Embryonic facial prominence (tissue), 1 donor: ENCODE data around the gene S100A14.
A peak's percentile ranks its signal among the peaks of the same experiment; 100 is the strongest.
"Not testable (repeated sequence)": the region's sequence is repeated elsewhere in the genome, so short reads cannot be mapped to it uniquely, and the experiment has no call there.

Experiments used
- DNase-seq: peaks from one replicate; pipeline ENCODE4 v3.0.0-alpha.2; 2016; ENCODE audit errors: extremely low spot score

S100A14 gene

DNA sequence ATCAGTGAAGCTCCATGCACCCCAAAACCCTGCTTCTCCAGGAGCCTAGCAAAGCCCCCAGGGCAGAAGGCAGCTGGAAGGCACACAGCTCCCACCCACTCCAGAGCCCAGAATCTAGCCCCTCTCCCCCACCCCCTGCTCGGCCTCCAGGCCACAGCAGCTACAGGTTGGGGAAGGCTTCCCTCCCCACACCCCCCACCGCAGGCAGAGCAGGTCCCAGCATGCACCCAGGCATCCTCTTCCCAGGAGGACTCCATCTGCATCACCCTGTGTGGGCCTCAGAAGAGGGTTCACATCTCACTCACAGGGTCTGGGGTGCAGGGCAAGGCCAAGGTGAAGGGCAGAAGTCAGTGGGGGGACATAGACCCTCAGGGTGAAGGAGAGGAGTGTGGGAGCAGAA lies 719 bp downstream of the S100A14 start:
- peak; percentile 3 for DNase-seq

DNA sequence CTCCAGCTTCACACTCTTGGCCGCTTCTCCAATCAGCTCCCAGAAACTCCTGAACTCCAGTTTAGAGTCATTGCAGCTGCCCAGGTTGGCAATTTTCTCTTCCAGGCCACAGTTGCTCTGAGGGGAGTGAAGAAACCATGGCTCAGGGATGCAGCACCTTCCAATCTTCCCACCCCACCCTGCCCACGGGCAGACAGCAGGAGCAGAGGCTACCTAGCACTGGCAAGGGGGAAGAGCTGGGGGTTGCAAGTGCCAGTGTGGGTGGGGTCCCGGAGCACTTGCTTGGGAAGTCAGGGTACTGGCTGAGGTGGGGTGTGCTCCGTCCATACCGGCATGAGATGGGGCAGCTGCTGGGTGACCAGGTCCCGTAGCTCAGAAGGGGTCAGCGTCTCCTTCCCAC lies 1.2 kb downstream of the S100A14 start:
- DNase-seq: no peak

DNA sequence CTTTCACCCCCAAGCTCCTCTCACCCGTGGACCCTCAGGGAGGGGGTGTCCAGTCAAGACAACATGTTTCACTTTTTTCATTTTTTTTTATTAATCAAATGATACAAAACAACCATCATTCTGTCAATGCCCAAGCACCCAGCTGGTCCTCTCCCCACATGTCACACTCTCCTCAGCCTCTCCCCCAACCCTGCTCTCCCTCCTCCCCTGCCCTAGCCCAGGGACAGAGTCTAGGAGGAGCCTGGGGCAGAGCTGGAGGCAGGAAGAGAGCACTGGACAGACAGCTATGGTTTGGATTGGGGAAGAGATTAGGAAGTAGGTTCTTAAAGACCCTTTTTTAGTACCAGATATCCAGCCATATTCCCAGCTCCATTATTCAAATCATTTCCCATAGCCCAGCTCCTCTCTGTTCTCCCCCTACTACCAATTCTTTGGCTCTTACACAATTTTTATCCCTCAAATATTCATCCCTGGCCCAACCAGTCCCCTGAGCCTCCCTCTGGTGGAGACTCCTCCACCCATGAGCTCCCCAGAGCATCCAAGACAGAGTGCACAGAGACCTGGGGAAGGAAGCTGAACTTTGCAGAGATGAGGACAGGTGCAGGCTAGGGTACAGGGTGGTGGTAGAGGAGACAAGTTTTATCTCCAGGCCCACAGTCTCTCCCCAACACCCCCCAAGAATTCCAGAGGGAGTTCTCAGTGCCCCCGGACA lies 1.8 kb downstream of the S100A14 start:
- DNase-seq: no peak

DNA sequence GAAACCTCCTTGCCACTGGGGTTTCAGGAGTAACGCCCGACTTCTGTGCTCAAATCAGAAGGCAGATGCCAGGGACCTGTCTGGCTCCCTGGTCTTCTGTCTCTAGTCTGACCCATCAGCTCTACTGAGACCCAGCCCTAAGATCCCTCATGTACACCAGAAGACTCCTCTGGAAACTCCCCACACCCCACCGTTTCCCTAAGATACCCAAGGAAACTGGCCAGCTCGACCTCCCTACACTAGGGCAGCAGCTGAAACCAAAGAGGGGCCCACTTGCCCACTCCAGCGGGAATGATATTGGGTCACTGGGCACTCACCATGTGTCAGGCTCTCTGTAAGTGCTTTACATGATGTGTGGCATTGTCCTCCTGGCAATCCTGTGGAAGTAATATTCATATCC lies 2.7 kb downstream of the S100A14 start:
- no peak for DNase-seq

DNA sequence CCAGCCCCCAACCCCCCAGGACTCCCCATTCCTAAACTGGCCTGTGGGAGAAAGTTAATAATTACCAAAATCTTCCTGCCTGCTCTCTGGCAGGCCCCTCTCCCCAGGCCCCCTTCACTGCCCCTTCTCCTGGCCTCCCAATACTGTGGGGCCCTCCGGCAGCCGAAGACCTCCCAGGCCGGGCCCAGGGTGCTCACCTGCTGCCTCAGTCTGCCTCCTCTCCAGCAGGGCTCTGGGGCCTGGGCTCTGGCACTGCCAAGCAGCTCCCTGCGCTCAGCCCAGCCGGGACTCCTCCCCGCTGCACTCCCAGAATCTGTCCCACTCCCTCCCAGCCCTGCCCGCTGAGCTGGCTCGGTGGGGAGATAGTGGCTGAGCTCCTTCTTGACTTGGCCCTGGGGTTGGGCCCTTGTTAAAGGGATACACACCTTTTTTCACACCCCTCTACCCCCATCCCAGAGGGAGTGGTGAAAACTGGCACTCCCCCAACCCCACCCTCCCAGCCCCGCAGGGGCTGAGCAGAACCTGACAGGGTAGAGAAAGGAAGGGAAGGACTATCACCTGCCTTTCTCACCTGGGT lies 3.3 kb downstream of the S100A14 start, which contains the start of gene S100A16:
Gene S100A16, minus strand, starts transcription at position 383 of the 577 bp plus-strand sequence. CDS start 4,986 bp downstream, outside the sequence.
- peak; percentile 37 for DNase-seq

DNA sequence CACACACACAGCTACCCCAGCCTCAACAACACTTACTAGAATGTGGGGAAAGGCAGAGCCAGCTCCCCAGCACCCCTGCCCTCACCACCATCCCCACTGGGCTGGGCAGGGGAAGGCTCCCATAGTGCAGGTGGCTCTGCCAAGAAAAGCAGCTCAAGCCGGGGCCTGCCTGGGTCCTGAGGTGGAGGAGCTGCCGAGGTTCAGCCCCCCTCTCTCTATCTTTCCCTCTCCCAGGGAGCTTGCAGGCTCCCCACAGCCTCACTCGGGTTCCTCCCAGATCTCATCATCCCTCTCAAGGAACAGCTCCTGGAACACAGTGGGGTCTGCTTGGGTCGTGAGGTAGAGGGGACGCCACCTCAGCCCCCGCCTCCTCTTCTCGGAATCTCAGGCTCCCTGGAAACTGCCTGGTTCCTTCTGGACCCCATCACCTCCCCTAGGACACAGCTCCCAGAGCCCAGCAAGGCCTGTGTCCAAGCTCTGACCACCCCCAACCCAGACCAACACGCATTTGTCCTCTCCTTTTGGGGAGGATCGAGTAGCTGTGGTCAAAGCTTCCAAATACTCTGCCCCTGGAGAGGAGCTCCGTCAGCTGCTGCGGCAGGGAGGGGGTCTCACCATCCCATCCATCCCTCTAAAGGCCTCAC lies 3.9 kb downstream of the S100A14 start:
- peak; percentile 5 for DNase-seq

DNA sequence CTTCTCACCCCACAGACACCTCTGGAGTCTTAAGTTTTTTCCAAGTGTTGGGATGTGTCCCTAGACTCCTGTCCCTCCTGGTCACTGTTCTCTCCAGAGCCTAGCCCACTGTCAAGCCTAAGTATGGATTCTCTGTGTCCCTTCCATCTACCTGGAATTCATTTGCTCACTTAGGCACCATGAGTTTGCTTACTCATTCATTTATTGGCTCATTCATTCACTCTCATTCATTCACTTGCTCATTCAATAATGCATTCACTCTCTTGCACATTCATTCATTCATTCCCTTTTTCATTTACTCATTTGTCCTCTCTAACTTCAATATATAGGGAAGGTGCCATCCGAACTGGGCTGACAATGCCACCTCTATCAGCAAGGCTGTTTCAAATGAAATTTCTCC lies 4.8 kb downstream of the S100A14 start:
- DNase-seq: peak; percentile 3

DNA sequence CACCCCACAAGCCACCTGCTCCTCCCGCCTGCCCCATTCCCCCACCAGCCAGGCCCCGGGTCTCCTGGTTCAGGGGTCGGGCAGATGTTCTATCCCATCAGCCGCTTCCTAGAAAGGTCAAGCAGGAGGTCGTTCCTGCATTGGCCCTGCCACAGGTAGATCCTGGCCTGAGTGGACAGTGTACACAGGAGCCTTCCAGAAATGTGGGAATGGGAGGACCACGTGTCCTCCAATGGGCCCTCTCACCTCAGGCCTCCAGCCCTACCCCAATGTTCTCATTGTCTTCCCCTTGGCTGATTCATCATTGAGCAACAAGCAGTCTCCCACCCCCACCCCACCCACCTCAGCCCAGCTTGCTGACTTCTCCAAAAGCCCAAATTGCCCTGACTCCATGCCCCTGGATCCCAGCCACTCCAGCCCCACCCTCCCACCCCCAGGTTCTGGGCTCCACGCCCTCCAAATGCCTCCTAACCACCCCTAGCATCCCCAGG lies 5.3 kb downstream of the S100A14 start:
- peak; percentile 2 for DNase-seq

DNA sequence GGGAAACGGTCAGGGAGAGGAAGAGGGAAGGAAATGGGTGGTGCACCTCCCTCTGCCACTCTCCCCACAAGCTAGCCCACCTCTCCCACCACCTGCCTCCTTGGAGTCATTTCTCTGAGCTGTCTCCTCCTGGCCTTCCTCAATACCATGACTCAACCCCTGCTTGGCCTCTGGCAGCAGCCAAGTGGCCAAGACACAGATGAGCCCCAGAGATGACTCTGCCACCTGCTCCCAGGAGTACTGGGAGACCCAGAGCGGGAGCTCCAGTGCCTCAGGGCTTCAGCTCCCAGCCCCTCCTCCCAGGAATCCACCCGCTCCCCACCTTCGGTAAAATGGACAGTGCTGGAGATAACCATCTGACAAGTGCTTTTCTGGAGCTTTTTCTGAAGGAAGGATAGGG lies 5.8 kb downstream of the S100A14 start:
- DNase-seq: peak; percentile 4

DNA sequence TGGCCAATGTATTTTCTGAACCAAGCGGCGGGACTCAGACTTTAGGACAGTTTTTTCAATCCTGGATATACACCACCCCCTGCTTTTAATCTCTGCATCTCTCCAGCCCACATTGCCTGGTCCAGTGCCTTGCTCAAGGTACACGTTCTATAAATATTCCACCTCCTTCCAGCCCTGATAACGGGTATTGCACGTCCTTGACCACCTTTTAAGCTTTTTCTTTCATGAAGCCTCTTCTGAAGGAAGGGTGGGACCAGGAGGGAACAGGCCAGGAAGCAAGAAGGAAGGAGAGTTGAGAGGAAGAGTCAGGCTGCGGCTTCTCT lies 6.6 kb downstream of the S100A14 start:
- no peak for DNase-seq

DNA sequence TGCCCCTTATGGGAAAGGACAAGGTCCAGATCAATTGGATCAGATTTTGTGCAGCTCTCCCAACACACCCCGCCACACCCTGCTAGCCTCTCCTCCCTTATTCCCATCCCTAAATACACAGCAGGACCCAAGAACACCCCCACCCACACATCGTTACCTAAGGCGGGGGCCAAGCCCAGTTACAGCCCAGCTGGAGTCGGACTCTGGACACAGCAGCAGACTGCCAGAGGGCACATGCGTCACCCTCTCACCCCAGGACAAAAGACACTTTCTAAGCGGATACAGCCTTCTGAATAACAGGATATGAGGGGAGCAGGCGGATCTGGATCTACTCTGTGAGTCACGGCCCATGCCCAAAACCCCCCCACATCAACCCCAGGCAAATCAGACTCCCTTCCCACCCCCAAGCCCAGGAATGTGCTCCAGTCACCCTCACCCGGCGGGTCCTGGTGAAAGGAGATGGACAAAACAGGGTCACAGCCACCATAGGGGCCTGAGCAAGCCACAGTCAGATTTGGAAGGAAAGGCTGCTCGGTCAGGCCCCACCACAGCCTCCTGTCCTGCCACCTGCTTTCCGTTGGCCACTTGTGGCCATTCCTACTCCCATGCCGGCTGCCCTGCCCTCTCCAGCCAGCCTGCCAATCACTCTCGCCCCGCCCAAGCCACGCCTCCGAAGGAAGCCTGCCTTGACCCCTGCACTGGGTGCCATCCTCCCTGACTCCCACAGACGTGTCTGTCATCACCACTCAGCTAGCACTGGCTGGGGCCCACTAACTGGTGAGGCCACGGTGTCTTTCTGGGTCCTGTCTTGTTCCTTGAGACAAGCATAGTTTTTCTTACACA lies 7.2 kb downstream of the S100A14 start:
- no peak for DNase-seq

DNA sequence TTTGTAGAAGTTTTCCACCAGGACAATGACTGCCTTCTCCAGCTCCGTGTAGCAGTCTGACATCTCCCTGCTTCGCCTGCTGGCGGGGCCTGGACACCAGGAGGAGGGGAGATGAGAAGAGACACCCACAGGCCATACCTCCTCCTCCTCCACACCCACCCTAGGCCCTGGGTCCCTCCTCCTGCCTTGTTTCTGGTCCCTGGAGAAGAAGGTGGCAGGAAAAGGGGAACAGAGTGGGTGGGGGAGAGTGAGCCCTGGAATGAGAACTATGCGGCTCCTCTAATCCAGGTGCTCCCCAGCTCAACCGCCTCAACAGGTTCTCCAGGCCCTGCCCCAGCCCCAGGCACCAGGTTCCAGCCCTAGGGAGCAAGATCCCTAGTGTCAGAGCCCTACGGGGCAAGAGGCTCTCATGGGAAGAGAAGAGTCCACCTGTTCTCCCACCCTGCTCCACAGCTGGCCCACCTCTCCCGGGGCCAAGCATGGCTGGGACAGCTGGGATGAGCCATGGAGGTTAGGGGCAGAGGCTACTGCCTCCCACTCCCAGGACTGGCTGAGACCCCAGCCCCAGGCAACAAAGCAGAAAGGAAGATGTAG lies 7.9 kb downstream of the S100A14 start:
- no peak for DNase-seq

DNA sequence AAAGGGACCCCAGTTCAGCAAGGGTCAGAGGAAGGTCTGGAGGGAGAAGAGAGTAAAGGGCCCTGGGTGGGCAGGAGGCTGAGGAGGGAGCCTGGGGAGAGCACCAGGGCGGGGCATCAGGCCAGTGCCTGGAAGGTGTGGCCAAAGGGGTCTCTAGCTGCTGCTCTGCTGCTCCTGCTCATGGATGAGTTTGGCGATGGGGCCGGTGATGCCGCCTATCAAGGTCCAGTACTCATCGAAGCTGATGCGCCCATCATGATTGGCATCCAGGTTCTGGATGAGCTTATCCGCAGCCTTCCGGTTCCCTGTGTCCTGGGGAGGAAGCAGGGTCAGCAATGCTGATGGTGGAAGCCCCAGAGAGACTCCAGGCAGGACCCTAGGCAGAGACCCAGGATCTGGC lies 8.7 kb downstream of the S100A14 start:
- no peak for DNase-seq

DNA sequence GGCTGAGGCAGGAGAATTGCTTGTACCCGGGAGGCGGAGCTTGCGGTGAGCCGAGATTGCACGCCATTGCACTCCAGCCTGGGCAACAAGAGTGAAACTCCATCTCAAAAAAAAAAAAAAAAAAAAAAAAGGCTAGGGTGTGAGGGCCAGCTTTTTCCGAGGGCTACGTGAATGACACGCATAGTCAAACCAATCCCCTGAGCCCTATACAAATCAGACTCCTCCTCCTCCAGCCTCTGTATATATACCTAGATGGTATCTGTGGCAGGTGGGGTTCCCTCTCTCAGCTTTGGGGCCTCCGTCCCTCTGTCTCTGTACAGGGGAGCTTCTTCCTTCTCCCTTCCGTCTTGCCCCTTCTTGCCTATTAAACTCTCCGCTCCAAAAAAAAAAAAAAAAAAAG lies 9.9 kb downstream of the S100A14 start:
- no peak for DNase-seq

DNA sequence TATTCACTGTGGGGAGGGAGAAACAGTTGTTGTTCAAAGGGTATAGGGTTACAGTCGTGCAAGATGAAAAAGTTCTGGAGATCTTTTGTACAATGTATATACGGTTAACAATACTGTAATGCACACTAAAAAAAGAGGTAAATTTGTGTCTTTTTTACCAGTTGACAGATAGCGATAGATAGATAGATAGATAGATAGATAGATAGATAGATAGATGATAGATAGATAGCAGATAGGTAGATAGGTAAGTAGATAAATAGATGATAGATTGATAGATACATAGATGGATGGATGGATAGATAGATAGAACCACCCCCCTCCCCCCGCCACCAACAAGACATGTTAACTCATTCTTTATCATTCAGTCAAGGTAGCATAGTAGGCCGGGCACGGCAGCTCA lies 13.4 kb downstream of the S100A14 start:
- DNase-seq: no peak

DNA sequence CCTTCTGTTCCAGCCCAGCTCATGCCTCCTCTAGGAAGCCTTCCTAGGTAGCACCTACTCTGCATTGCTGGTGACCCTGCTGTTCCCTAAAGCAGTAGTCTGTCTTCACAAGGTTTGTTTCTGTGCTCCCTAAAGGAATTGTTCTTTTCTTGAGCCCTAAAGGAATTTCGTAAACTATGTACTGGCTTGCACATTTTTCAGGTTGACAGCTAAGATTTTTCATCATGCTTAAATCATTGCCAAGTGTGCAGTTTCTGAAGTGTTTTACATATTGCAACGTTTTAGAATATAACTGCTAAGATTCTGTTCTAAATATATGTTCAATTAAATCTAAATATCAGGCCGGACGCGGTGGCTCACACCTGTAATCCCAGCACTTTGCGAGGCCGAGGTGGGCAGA lies 16.3 kb downstream of the S100A14 start:
- DNase-seq: no peak

DNA sequence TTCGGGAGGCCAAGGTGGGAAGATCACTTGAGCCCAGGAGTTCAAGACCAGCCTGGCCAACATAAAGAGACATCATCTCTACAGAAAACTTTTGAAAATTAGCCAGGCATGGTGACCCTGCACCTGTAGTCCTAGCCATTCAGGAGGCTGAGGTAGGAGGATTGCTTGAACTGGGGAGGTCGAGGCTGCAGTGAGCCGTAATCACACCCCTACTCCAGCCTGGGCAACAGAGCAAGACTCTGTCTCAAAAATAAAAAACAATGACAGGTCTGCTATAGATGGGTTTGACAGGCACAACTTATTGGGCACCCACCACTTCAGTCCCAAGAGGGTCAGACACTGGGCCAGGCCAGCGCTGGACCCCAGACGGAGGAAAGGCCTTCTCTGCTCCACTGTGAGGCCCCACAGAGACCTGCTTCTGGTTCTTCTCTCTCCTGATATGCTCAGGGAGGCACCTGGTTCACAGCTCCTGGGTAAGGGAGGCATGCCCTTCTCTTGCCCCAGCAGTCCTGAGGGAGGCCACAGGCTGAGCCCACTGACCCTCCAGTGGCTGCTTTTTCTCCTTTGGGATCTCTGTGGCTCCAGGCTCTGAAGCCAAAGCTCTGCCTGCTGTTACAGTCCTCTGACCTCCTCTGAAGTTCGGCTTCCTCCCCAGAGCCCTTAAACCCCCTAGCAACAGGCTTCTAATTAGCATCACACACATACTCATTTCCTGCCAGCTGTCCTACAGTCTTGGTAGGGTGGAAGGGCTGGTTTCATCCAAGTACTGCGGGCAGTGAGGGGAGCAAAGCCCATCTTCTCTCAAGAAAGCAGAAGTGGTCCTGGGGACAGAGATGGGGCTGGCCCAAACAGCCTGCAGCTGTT lies 17.6 kb downstream of the S100A14 start:
- DNase-seq: no peak

DNA sequence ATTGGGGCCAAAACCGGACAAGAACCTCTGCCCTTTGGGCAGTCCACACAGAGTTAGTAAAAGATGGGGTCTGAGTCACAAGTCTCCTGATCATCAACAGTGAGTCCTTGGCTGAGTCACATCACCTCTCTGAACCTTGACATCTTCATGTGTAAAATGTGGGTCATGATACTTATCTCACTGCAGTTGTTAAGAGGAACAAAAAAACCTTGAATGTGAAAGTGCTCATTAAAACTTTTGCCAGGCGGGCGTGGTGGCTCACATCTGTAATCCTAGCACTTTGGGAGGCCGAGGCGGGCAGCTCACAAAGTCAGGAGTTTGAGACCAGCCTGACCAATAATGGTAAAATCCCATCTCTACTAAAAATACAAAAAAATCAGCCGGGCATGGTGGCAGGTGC lies 18.9 kb downstream of the S100A14 start:
- no peak for DNase-seq

DNA sequence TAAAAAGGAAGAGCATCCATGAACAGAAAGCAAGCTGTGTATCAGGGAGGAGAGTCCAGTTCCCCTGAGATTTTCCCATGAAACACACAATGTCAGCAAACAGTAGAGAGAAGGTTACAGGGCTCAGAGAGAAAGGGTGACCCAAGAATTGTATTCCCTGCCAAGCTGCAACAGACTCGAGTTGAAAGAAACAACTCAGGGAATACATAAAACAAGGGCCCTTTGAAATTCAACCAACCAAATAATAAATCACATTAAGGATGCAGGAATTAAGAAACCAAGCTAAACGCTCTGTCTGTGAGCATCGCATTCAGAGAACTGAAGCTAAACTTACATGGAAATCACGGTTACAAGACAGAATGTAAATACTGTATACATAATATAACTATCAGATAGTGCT lies 23.4 kb downstream of the S100A14 start:
- no peak for DNase-seq

DNA sequence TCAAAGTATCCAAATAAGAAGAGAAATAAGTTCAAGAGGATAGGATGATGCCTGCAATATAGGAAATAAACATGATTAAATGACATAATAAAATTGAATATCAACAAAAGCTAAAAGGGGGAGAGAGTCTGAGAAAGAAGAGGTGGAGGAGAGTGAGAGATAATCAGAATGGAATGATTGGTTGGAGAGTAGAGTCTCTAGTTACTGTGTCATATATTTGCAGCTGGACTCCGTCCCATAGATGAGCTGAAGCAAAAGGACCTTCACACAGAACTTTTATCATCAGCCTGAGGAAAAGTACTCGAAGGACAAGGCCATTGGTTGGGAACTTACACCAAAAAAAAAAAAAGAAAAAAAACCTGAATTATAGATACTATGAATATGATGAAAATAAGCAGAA lies 27.6 kb downstream of the S100A14 start:
- DNase-seq: no peak

DNA sequence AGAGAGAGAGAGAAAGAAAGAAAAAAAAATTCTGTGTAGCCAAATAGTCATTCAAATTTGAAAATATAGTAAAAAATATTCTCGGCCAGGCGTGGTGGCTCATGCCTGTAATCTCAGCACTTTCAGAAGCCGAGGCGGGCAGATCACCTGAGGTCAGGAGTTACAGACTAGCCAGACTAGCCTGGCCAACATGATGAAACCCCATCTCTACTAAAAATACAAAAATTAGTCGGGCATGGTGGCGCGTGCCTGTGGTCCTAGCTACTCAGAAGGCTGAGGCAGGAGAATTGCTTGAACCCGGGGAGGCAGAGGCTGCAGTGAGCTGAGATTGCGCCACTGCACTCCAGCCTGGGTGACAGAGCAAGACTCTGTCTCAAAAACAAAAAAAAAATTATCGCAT lies 28.1 kb downstream of the S100A14 start:
- not testable (repeated sequence) for DNase-seq
